GM19395 (cell line): ENCODE data around the gene ROCK2.

ENCODE experiments used
- ATAC-seq: cut with Tn5 transposase; IDR thresholded peaks from one replicate; pipeline ENCODE4 v1.9.1; 2021; ENCODE audit warnings: mild to moderate bottlenecking, moderate library complexity; ENCODE audit not compliant: unreplicated experiment

The ROCK2 gene

GRCh38 chr2:11312770-11313471, 31.5 kb downstream of the ROCK2 start:
- no peak for ATAC-seq

- ATAC-seq, result no peak
Measured at GRCh38 chr2:11311543-11311942, 32.9 kb downstream of the ROCK2 start.

- no peak for ATAC-seq
Measured at GRCh38 chr2:11310212-11310611, 34.2 kb downstream of the ROCK2 start.

GRCh38 chr2:11309706-11310105, 34.7 kb downstream of the ROCK2 start:
- ATAC-seq, result no peak

- no peak for ATAC-seq
Measured at GRCh38 chr2:11307764-11308415, 36.5 kb downstream of the ROCK2 start.

- no peak for ATAC-seq
Measured at GRCh38 chr2:11305958-11306357, 38.5 kb downstream of the ROCK2 start.

GRCh38 chr2:11305338-11305737, 39.1 kb downstream of the ROCK2 start:
- no peak for ATAC-seq

GRCh38 chr2:11304476-11304875, 40.0 kb downstream of the ROCK2 start:
- ATAC-seq, result no peak

- ATAC-seq, result no peak
Measured at GRCh38 chr2:11303290-11304013, 41.0 kb downstream of the ROCK2 start.

GRCh38 chr2:11299439-11299838, 45.0 kb downstream of the ROCK2 start:
- ATAC-seq, result no peak

GRCh38 chr2:11298592-11298991, 45.8 kb downstream of the ROCK2 start:
- ATAC-seq, result no peak

GRCh38 chr2:11296401-11296800, 48.0 kb downstream of the ROCK2 start:
- ATAC-seq, result no peak

GRCh38 chr2:11292464-11293255, 51.8 kb downstream of the ROCK2 start:
- no peak for ATAC-seq

- ATAC-seq, result no peak
Measured at GRCh38 chr2:11290713-11291112, 53.7 kb downstream of the ROCK2 start.

GRCh38 chr2:11290211-11290610, 54.2 kb downstream of the ROCK2 start:
- ATAC-seq, result no peak

- ATAC-seq, result no peak
Measured at GRCh38 chr2:11288431-11288830, 56.0 kb downstream of the ROCK2 start.

- ATAC-seq, result no peak
Measured at GRCh38 chr2:11286749-11287148, 57.7 kb downstream of the ROCK2 start.

- no peak for ATAC-seq
Measured at GRCh38 chr2:11286323-11286722, 58.1 kb downstream of the ROCK2 start.

- no peak for ATAC-seq
Measured at GRCh38 chr2:11285499-11285898, 58.9 kb downstream of the ROCK2 start.

- no peak for ATAC-seq
Measured at GRCh38 chr2:11281186-11281585, 63.2 kb downstream of the ROCK2 start.

- no peak for ATAC-seq
Measured at GRCh38 chr2:11280713-11281112, 63.7 kb downstream of the ROCK2 start.
